GM06990 (cell line): ENCODE results near the gene AUNIP.

Source experiments
- DNase-seq: peaks from one replicate; pipeline ENCODE4 v3.0.0-alpha.2; 2011; ENCODE audit not compliant: insufficient read length; ENCODE audit errors: extremely low read depth
- H3K27me3 ChIP-seq: replicated peaks from 2 replicates; pipeline ENCODE4 v1.6.0; 2011; ENCODE audit warnings: low read length; ENCODE audit not compliant: control insufficient read depth, insufficient read depth
- H3K36me3 ChIP-seq: 2 replicates; pipeline ENCODE4 v1.5.1; 2011; ENCODE audit warnings: low read length; ENCODE audit not compliant: control insufficient read depth, insufficient read depth
- H3K4me3 ChIP-seq: replicated peaks from 2 replicates; pipeline ENCODE4 v1.5.1; 2011; ENCODE audit warnings: low read depth, mild to moderate bottlenecking, control low read depth, low read length
- TF ChIP-seq, protein P1 (sequence below): IDR thresholded peaks from 2 replicates; pipeline ENCODE4 v1.5.1; 2011; ENCODE audit warnings: low read length, control low read depth, mild to moderate bottlenecking, inconsistent platforms; ENCODE audit not compliant: insufficient read depth, poor library complexity, severe bottlenecking

AUNIP gene

DNA sequence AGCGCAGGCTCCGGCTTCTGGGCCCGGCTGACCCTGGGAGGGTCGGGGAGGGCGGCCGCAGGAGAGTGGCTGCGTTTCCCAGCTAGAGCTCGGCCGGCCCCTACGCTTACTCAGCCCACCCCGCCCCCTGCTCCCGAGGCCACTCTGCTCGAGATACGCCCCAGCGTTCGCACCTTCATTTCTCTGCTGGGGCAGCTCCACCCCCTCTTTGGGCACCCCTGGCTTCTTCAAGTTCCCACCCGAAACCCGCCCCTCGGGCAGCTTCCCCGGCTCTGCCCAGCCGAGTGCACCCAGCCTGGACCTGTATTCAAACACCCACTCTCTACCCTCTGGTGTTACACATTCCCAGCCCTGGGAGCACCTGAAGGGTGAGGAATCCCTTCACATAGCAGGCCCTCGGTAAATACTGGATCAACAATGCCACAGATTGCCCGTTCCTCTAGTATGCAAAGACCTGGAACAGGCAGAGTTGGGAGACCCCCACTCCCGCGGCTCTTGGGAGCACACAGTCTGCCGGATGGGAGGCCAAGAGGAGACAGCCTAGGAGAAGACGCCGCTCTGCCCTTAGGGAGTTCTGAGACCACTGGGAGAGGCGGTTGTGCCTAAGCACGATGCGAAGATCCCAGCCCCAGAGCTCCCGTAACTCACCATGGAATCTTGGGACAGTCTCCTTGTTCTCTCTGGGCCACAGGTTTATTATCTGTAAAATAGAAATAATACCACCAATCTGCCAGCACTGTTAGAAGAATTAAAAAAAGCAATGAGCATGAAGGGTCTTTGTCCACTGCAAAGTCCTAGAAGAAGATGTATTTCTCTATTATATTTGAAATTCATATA lies 16.8 kb upstream of the AUNIP start:
- TF ChIP-seq, protein P1, sequence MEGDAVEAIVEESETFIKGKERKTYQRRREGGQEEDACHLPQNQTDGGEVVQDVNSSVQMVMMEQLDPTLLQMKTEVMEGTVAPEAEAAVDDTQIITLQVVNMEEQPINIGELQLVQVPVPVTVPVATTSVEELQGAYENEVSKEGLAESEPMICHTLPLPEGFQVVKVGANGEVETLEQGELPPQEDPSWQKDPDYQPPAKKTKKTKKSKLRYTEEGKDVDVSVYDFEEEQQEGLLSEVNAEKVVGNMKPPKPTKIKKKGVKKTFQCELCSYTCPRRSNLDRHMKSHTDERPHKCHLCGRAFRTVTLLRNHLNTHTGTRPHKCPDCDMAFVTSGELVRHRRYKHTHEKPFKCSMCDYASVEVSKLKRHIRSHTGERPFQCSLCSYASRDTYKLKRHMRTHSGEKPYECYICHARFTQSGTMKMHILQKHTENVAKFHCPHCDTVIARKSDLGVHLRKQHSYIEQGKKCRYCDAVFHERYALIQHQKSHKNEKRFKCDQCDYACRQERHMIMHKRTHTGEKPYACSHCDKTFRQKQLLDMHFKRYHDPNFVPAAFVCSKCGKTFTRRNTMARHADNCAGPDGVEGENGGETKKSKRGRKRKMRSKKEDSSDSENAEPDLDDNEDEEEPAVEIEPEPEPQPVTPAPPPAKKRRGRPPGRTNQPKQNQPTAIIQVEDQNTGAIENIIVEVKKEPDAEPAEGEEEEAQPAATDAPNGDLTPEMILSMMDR, result no peak
- peak overlapping the region; percentile 72 for H3K4me3 ChIP-seq

DNA sequence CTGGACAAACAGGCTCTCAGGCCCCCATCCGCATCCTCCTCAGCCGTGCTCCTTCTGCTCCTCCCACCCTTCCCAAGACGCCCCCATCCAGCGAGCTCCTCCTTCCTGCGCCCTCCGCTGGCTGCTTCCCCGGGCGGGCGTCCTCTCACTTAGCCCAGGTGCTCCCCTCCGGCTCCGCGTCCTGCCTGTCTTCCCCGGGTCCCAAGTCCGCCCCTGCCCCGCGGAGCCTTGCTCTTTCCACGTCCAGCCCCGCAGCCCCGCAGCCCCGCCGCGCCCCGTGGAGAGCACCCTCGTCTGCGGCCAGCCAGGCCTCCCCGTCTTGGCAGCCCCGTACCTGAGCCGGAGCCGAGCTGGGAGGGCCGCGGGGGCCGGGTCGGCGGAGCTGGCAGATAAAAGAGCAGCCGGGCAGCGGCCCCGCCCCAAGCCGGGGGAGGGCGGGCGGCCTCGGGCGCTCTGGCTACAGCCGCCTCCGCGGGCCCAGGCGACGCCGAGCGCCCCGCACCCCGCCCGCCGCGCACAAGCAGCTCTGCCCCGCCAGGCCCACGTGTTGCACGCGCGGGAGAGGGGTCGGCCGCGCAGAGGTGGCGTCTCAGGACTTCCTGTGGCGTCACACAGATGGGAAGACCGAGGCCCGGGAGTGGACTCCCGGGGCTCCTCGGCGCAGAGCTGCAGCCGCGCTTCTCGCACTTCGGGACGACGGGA lies 16.0 kb upstream of the AUNIP start, which contains the start of gene PAQR7:
PAQR7 (minus strand) TSS at position 555 of the 702 bp plus-strand sequence. CDS start 11,869 bp downstream, outside the sequence.
- TF ChIP-seq, protein P1, result peak; percentile 37
- peak; percentile 82 for DNase-seq
- no peaks in the 10 kb centered on the region; the same call in 1 of the 2 replicates for H3K36me3 ChIP-seq
- no peaks in the 10 kb centered on the region; the same call in 1 of the 2 replicates for H3K27me3 ChIP-seq
- H3K4me3 ChIP-seq, result peak within 1 kb of the TSS; percentile 72

More for the DNA sequence above, 16.8 kb upstream of the AUNIP start:
- Histone ChIP-seq H3K27me3 (no peaks in the 10 kb centered on the region; the same call in 1 of the 2 replicates), H3K36me3 (no peaks in the 10 kb centered on the region)
- DNase-seq, result no peak

- Histone ChIP-seq H3K36me3 (no peaks in the 10 kb centered on the region; the same call in 1 of the 2 replicates), H3K4me3 (peak overlapping the region; percentile 72), H3K27me3 (no peaks in the 10 kb centered on the region; the same call in 1 of the 2 replicates)
- TF ChIP-seq, protein P1, result no peak
- DNase-seq, result no peak
Observed at GRCh38 chr1:25874635-25875153, 15.4 kb upstream of the AUNIP start.

GRCh38 chr1:25874209-25874608 lies 15.0 kb upstream of the AUNIP start:
- Histone ChIP-seq H3K27me3 (no peaks in the 10 kb centered on the region), H3K36me3 (no peaks in the 10 kb centered on the region; the same call in 1 of the 2 replicates), H3K4me3 (peak overlapping the region; percentile 72; the same call in 1 of the 2 replicates)
- TF ChIP-seq, protein P1, result no peak
- DNase-seq, result no peak

DNA sequence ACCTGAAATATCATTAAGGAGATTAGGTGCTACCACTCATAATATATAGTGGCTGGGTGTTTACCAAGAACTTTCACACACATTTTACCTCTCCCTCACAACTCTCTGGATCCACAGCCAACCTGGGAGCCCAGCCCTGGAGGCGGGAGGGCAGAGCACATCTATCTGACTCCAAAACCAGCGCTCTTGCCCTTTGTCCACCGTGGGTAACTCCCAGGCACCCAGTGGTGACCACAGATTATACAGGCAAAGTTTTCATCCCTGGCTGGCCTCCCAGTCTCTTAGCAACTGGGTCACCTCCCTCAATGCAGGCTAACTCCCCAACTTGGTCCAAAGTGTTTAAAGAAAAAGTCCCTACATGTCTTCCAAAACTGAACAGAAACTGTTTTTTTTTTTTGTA lies 13.9 kb upstream of the AUNIP start:
- no peak overlapping the region for H3K4me3 ChIP-seq
- no peak for DNase-seq
- no peaks in the 10 kb centered on the region for H3K27me3 ChIP-seq
- TF ChIP-seq, protein P1, result no peak
- H3K36me3 ChIP-seq, result no peaks in the 10 kb centered on the region; the same call in 1 of the 2 replicates
